Kidney glomerular epithelial cell (primary cell): ENCODE results near the gene MTA3.
"Not testable (repeated sequence)": the region's sequence is repeated elsewhere in the genome, so short reads cannot be mapped to it uniquely, and the experiment has no call there.

ENCODE experiments used
- DNase-seq: peaks from one replicate; lab custom pipeline; 2025; lab: John Stamatoyannopoulos, UW

MTA3 gene

GRCh38 chr2:42613281-42614064 lies 45.0 kb downstream of the MTA3 start:
- no peak for DNase-seq

- no peak for DNase-seq
Measured at GRCh38 chr2:42614838-42615237, 46.4 kb downstream of the MTA3 start.

GRCh38 chr2:42618116-42618515 lies 49.7 kb downstream of the MTA3 start:
- no peak for DNase-seq

- DNase-seq: peak; percentile 40
Measured at GRCh38 chr2:42618972-42619371, 50.5 kb downstream of the MTA3 start.

- DNase-seq: not testable (repeated sequence)
Measured at GRCh38 chr2:42621626-42622025, 53.2 kb downstream of the MTA3 start.

GRCh38 chr2:42622943-42623676 lies 54.7 kb downstream of the MTA3 start:
- DNase-seq: no peak

GRCh38 chr2:42624047-42624446 lies 55.6 kb downstream of the MTA3 start:
- no peak for DNase-seq

- DNase-seq: not testable (repeated sequence)
Measured at GRCh38 chr2:42628024-42628423, 59.6 kb downstream of the MTA3 start.

- no peak for DNase-seq
Measured at GRCh38 chr2:42636934-42637333, 68.5 kb downstream of the MTA3 start.

- DNase-seq: no peak
Measured at GRCh38 chr2:42638080-42638784, 69.8 kb downstream of the MTA3 start.

GRCh38 chr2:42639340-42640077 lies 71.1 kb downstream of the MTA3 start:
- DNase-seq: no peak

GRCh38 chr2:42640261-42640660 lies 71.8 kb downstream of the MTA3 start:
- DNase-seq: no peak

GRCh38 chr2:42642371-42642770 lies 73.9 kb downstream of the MTA3 start:
- not testable (repeated sequence) for DNase-seq

GRCh38 chr2:42645551-42645950 lies 77.1 kb downstream of the MTA3 start:
- DNase-seq: no peak

- DNase-seq: no peak
Measured at GRCh38 chr2:42648796-42649195, 80.4 kb downstream of the MTA3 start.

GRCh38 chr2:42651057-42651456 lies 82.6 kb downstream of the MTA3 start:
- DNase-seq: no peak

GRCh38 chr2:42652086-42652485 lies 83.7 kb downstream of the MTA3 start:
- no peak for DNase-seq

- no peak for DNase-seq
Measured at GRCh38 chr2:42653039-42653438, 84.6 kb downstream of the MTA3 start.

- no peak for DNase-seq
Measured at GRCh38 chr2:42653908-42654445, 85.5 kb downstream of the MTA3 start.

GRCh38 chr2:42658306-42658705 lies 89.9 kb downstream of the MTA3 start:
- no peak for DNase-seq

GRCh38 chr2:42659609-42660008 lies 91.2 kb downstream of the MTA3 start:
- no peak for DNase-seq
